ENCODE results near the gene SPIRE2.

The SPIRE2 gene

DNA sequence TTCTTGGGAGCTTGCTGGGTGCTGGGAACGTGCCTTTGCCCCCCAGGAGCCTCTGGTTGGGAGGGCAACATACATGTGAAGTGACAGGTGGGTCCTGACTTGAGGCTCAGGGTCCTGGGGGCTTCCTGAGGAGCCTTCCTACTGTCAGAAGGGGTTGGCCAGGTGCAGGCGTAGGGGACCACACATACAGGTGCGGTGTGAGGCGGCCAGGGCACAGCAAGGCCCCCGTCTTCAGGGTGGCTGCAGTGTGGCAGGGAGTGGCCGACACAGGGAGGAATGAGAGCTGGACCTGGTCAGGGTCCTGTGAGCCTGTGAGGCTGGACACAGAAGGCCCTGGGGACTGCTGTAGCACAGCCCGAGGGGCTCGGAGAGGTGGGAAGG, 55.8 kb downstream of the SPIRE2 start:
- H3K4me3 ChIP-seq (ENCODE audit: low read length): no peak overlapping the region
- H3K36me3 ChIP-seq (ENCODE audit: control insufficient read depth, insufficient read depth, low read length): peaks cover 26% of the 10 kb centered on the region
- DNase-seq (ENCODE audit: low read depth, low spot score): no peak
- no CpG with 5 or more reads among the region's 8 CpGs for WGBS (ENCODE audit: insufficient coverage, insufficient read length)
- H3K27me3 ChIP-seq (ENCODE audit: control insufficient read depth, insufficient read depth, low read length): no peaks in the 10 kb centered on the region
- no peaks in the 10 kb centered on the region for H3K9me3 ChIP-seq (ENCODE audit: control insufficient read depth, insufficient read depth, low read length)
- H3K27ac ChIP-seq (ENCODE audit: low read length): no peak overlapping the region
- H3K4me1 ChIP-seq (ENCODE audit: control insufficient read depth, insufficient read depth, low read length): no peaks in the 10 kb centered on the region

DNA sequence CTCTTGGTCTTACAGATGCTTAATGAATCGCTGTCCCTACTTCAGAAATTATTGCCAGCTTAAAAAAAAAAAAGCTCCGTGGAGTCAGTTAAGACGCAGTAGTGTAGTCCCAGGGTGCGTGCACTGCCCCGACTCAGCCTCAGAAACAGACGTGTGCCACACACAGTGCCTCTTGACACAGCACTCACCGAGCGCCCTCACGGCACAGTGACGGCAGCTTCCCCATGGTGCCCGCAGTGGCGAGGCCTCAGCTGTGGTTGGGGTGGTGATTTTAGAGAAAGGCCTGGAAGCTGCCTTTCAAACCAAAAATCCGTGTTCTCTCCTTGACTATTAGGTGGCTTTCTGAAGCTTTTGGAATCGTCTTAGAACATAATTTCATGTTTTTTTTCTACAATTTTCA, 59.0 kb downstream of the SPIRE2 start:
- Histone ChIP-seq H3K9me3 (ENCODE audit: control insufficient read depth, insufficient read depth, low read length) (no peaks in the 10 kb centered on the region), H3K4me3 (ENCODE audit: low read length) (no peak overlapping the region), H3K4me1 (ENCODE audit: control insufficient read depth, insufficient read depth, low read length) (no peaks in the 10 kb centered on the region), H3K36me3 (ENCODE audit: control insufficient read depth, insufficient read depth, low read length) (peaks cover 35% of the 10 kb centered on the region), H3K27me3 (ENCODE audit: control insufficient read depth, insufficient read depth, low read length) (no peaks in the 10 kb centered on the region), H3K27ac (ENCODE audit: low read length) (no peak overlapping the region)
- no CpG with 5 or more reads among the region's 14 CpGs for WGBS (ENCODE audit: insufficient coverage, insufficient read length)
- no peak for DNase-seq (ENCODE audit: low read depth, low spot score)

DNA sequence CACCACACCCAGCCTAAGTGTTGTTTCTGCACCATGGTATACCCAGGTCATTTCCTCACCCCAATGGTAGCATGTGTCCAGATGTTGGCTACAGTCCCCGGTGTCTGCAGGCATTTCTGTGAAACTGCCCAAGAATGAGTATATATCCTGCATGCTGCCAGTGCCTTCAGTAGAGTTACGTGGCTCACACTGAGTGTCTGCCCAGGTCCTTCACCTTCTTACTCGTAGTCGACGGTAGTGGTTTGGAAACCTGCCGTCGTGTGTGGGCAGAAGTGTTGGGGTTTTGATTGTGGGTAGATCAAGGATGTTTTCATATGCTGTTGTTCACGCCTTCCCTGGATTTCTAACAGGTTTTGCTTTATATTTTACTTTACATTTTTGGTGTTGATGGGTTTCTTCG, 61.9 kb downstream of the SPIRE2 start:
- WGBS (ENCODE audit: insufficient coverage, insufficient read length): no CpG with 5 or more reads among the region's 9 CpGs
- Histone ChIP-seq H3K27ac (ENCODE audit: low read length) (no peak overlapping the region), H3K4me1 (ENCODE audit: control insufficient read depth, insufficient read depth, low read length) (no peaks in the 10 kb centered on the region), H3K4me3 (ENCODE audit: low read length) (no peak overlapping the region), H3K27me3 (ENCODE audit: control insufficient read depth, insufficient read depth, low read length) (no peaks in the 10 kb centered on the region), H3K9me3 (ENCODE audit: control insufficient read depth, insufficient read depth, low read length) (no peaks in the 10 kb centered on the region), H3K36me3 (ENCODE audit: control insufficient read depth, insufficient read depth, low read length) (peaks cover 31% of the 10 kb centered on the region)
- DNase-seq (ENCODE audit: low read depth, low spot score): no peak

DNA sequence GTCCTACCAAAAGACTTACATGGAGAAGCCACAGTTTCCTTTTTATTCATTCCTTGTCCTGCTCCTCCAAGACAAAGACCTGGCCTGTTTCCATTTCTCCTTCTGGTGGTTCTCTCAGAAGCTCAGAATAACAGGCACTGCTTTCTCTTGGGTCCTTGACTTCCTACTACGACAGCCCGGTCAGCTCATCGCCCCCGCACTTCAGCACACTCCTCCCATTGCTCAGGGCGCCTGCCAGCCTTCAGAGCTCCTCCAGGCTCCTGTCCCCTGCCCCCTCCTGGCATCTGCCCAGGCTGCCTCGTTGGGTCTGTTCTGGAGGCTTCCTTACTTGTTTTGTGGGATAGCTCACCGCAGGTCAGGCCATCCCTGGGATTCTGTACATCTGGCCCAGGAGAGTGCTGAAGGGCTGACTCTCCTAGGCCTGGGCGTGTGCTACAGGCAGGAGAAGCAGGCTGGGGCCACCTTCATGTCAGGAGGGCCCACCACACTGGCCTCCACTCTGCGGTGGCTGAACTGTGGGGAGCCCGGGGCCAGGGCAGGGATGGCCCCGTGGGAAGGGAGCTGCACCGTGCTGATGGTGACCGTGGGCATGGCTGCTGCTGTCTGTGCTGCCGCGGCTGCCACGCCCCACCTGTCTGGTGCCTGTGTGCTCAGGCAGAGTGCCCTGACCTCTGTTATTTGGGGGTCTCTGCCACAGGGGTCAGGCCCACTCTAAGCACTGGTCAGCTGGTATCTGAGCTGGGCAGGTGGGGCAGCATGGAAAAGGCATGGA, 62.8 kb downstream of the SPIRE2 start:
- H3K4me3 ChIP-seq (ENCODE audit: low read length): no peak overlapping the region
- no peaks in the 10 kb centered on the region for H3K27me3 ChIP-seq (ENCODE audit: control insufficient read depth, insufficient read depth, low read length)
- peaks cover 37% of the 10 kb centered on the region for H3K36me3 ChIP-seq (ENCODE audit: control insufficient read depth, insufficient read depth, low read length)
- no peak overlapping the region for H3K27ac ChIP-seq (ENCODE audit: low read length)
- no peaks in the 10 kb centered on the region for H3K4me1 ChIP-seq (ENCODE audit: control insufficient read depth, insufficient read depth, low read length)
- H3K9me3 ChIP-seq (ENCODE audit: control insufficient read depth, insufficient read depth, low read length): no peaks in the 10 kb centered on the region
- no peak for DNase-seq (ENCODE audit: low read depth, low spot score)
- no CpG with 5 or more reads among the region's 16 CpGs for WGBS (ENCODE audit: insufficient coverage, insufficient read length)

DNA sequence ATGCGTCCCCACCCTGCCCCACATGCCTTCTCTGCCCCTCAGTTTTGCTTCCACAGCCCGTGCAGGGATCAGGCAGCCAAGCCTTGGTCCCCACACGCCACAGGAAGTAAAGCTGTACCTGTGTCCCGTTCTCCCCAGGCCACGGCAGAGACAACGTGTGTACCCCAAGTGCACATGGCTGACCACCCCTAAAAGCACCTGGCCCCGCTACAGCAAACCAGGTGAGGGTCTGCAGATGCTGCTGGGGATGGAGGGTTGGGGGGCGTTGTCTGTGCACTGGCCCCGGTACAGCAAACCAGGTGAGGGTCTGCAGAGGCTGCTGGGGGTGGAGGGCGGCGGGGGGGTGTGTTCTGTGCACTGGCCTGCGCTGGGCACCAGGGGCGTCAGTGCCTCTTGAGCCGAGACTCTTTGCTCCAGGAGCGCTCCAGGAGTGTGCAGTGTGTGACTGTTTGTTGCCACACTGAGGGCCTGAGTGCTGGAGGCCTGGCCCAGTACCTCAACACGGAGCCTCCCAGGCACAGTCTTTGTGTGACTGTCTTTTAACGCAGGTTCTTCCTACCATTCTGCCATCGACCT, 63.9 kb downstream of the SPIRE2 start:
- no peak for DNase-seq (ENCODE audit: low read depth, low spot score)
- H3K27ac ChIP-seq (ENCODE audit: low read length): no peak overlapping the region
- H3K36me3 ChIP-seq (ENCODE audit: control insufficient read depth, insufficient read depth, low read length): peaks cover 37% of the 10 kb centered on the region
- no CpG with 5 or more reads among the region's 18 CpGs for WGBS (ENCODE audit: insufficient coverage, insufficient read length)
- no peaks in the 10 kb centered on the region for H3K27me3 ChIP-seq (ENCODE audit: control insufficient read depth, insufficient read depth, low read length)
- no peak overlapping the region for H3K4me3 ChIP-seq (ENCODE audit: low read length)
- H3K4me1 ChIP-seq (ENCODE audit: control insufficient read depth, insufficient read depth, low read length): no peaks in the 10 kb centered on the region
- no peaks in the 10 kb centered on the region for H3K9me3 ChIP-seq (ENCODE audit: control insufficient read depth, insufficient read depth, low read length)

DNA sequence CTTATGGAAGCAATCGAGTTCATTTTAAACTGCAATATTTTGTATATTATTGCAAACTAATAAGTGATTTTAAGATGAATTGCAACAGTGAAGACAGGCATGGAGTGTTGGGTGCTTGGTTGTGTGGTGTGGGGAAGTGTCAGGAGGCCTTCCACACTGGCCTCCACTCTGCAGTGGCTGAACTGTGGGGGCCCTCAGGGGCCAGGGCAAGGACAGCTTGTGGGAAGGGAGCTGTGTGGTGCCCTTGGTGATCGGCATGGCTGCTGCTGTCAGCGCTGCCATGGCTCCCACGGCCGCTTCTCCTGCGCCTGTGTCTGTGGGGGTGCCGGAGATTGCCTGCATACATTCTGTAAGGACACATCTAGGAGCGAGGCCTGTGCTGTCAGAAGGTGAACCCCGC, 64.4 kb downstream of the SPIRE2 start:
- H3K36me3 ChIP-seq (ENCODE audit: control insufficient read depth, insufficient read depth, low read length): peaks cover 32% of the 10 kb centered on the region

DNA sequence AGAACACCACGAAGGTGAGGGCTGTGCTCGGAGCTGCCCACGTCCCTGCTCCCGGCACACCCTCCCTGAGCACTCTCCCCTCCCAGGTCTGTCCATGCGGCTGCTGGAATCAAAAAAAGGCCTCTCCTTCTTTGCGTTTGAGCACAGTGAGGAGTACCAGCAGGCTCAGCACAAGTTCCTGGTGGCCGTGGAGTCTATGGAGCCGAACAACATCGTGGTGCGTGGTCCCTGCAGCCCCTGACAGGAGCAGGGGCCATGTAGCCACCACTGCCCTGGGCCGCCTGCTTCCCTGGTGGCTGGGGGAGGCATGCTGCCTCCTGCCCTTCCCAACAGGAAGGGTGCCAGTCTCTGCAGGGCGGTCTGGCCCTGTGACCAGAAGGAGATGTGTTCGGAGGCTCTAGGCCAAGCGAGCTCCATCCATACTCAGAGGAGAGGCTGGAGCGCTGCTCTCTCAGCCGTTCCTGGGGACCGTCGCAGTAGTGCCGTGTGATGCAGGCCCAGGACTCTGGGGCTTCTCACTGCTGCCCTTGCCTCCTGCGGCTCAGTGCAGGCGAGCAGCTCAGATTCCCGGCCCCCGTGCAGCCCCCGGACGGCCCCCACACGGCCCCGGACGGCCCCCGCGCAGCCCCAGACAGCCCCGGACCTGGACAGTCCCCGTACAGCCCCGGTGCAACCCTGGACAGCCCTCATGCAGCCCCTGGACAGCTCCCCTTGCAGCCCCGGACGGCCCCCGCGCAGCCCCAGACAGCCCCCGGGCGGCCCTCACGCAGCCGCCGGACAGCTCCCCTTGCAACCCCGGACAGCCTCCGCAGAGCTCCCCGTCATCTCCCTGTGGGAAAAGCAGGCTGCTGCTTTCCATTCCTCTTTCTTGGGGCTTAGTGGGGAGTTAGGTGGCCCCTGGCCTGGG, 65.6 kb downstream of the SPIRE2 start:
- Histone ChIP-seq H3K27ac (ENCODE audit: low read length) (no peak overlapping the region), H3K27me3 (ENCODE audit: control insufficient read depth, insufficient read depth, low read length) (no peaks in the 10 kb centered on the region), H3K4me3 (ENCODE audit: low read length) (no peak overlapping the region), H3K36me3 (ENCODE audit: control insufficient read depth, insufficient read depth, low read length) (peaks cover 34% of the 10 kb centered on the region), H3K9me3 (ENCODE audit: control insufficient read depth, insufficient read depth, low read length) (no peaks in the 10 kb centered on the region), H3K4me1 (ENCODE audit: control insufficient read depth, insufficient read depth, low read length) (no peaks in the 10 kb centered on the region)
- no peak for DNase-seq (ENCODE audit: low read depth, low spot score)
- WGBS (ENCODE audit: insufficient coverage, insufficient read length): no CpG with 5 or more reads among the region's 45 CpGs

More for the DNA sequence above, 64.4 kb downstream of the SPIRE2 start:
- Histone ChIP-seq H3K27ac (ENCODE audit: low read length) (no peak overlapping the region), H3K27me3 (ENCODE audit: control insufficient read depth, insufficient read depth, low read length) (no peaks in the 10 kb centered on the region), H3K9me3 (ENCODE audit: control insufficient read depth, insufficient read depth, low read length) (no peaks in the 10 kb centered on the region), H3K4me3 (ENCODE audit: low read length) (no peak overlapping the region), H3K4me1 (ENCODE audit: control insufficient read depth, insufficient read depth, low read length) (no peaks in the 10 kb centered on the region)
- DNase-seq (ENCODE audit: low read depth, low spot score): no peak
- no CpG with 5 or more reads among the region's 9 CpGs for WGBS (ENCODE audit: insufficient coverage, insufficient read length)

DNA sequence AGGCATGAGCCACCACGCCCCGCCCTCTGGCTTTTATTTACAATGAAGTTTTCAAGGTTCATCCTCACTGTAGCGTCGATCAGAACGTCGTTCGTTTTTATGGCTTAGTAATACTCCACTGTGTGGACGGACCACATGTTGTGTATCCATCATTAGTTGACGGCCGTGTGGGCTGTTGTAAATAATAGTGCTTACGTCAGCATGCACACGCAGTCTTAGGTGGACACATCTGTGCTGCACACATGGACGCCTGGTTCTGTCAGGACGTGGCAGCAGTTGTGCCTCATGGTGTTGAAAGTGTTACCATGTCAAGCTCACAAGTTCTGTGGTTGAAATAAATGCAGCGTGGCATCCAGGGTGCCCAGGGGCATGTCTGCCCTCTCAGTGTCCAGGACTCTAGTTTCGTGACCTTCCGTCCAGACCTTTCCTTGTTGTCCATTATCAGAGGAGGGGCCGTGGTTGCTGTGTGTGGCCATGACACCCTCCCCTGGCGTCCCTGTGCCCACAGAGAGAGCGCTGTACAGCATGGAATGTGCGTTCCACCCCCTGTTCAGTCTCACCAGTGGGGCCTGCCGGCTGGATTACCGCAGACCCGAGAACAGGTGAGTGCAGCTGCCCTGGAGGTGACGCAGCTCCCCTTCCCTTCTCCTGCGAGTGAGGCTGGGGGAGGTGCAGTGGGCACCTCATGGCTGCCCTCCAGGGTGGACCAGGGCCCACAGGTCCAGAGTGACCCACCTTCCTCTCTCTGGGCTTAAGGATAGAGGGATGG, 67.4 kb downstream of the SPIRE2 start:
- Histone ChIP-seq H3K27ac (ENCODE audit: low read length) (no peak overlapping the region), H3K27me3 (ENCODE audit: control insufficient read depth, insufficient read depth, low read length) (no peaks in the 10 kb centered on the region), H3K36me3 (ENCODE audit: control insufficient read depth, insufficient read depth, low read length) (peaks cover 35% of the 10 kb centered on the region), H3K4me1 (ENCODE audit: control insufficient read depth, insufficient read depth, low read length) (no peaks in the 10 kb centered on the region), H3K4me3 (ENCODE audit: low read length) (no peak overlapping the region), H3K9me3 (ENCODE audit: control insufficient read depth, insufficient read depth, low read length) (no peaks in the 10 kb centered on the region)
- no CpG with 5 or more reads among the region's 26 CpGs for WGBS (ENCODE audit: insufficient coverage, insufficient read length)
- DNase-seq (ENCODE audit: low read depth, low spot score): no peak

DNA sequence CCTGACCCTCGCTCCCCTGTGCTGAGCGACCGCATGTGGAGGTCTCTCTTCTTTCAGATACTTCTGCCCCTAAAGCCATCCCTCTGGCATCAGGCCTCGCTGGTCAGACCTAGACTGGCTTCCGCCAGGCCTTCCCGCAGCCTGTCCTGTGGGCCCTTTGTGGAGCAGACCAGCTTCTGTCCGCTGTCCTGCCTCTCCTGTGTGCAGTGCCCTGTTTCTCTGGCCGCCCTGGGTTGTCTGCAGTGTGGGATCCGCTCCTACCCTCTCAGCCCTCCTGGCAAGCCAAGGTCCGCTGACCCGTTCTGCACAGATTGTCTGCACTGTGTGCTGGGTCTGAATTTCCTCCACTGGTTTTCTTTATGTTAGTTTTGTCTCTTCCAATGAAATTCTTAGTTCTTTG, 68.9 kb downstream of the SPIRE2 start:
- no peak overlapping the region for H3K4me3 ChIP-seq (ENCODE audit: low read length)
- no peaks in the 10 kb centered on the region for H3K27me3 ChIP-seq (ENCODE audit: control insufficient read depth, insufficient read depth, low read length)
- no peak overlapping the region for H3K27ac ChIP-seq (ENCODE audit: low read length)
- WGBS (ENCODE audit: insufficient coverage, insufficient read length): no CpG with 5 or more reads among the region's 11 CpGs
- H3K36me3 ChIP-seq (ENCODE audit: control insufficient read depth, insufficient read depth, low read length): peaks cover 30% of the 10 kb centered on the region
- H3K4me1 ChIP-seq (ENCODE audit: control insufficient read depth, insufficient read depth, low read length): no peaks in the 10 kb centered on the region
- DNase-seq (ENCODE audit: low read depth, low spot score): no peak
- no peaks in the 10 kb centered on the region for H3K9me3 ChIP-seq (ENCODE audit: control insufficient read depth, insufficient read depth, low read length)

Data from iPS DF 6.9 (cell line).